HG03342 (cell line): ENCODE results near the gene PRKACB.
"Not testable (repeated sequence)": the region's sequence is repeated elsewhere in the genome, so short reads cannot be mapped to it uniquely, and the experiment has no call there.

Source experiments
- ATAC-seq: cut with Tn5 transposase; IDR thresholded peaks from one replicate; pipeline ENCODE4 v1.9.1; 2021; ENCODE audit warnings: mild to moderate bottlenecking, moderate library complexity; ENCODE audit not compliant: unreplicated experiment

The PRKACB gene

DNA sequence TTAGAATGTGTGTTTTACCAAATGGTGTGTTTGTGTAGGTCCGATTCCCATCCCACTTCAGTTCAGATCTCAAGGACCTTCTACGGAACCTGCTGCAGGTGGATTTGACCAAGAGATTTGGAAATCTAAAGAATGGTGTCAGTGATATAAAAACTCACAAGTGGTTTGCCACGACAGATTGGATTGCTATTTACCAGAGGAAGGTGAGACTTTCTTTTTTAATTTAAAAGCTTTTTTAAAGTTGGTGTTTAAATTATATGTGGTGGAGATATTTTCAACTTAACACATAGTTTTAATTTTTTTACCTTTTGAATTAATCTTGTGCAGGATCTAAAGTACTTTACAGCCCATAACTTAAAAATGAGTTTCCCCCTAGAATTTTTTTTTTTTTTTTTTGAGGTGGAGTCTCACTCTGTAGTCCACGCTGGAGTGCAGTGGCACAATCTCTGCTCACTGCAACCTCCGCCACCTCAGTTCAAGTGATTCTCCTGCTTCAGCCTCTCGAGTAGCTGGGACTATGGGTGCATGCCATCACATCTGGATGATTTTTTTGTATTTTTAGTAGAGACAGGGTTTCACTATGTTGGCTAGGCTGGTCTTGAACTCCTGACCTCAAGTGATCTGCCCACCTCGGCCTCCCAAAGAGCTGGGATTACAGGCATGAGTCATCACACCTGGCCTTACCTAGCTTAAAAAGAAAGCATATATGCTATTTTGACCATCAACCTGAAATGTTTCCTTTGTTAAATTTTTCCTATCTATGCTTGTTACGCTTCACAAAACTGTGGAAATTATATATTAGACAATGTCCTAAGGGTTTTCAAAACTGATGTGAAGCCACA lies 70.3 kb downstream of the PRKACB start:
- no peak for ATAC-seq

DNA sequence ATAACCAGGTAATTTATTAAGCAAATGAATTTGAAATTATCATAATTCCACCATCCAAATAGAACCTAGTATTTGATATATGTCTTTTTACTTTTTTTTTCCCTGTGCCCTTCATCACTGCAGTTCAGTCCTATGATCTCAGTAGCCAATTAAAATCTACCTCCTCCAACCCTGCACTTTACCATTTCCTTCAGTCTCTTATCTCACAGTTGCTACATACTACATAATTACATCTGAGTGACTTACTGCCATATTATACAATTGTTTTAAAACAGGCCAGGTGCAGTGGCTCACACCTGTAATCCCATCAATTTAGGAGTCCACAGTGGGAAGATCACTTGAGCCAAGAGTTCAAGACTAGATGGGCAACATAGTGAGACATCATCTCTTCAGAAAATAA lies 73.2 kb downstream of the PRKACB start:
- ATAC-seq: no peak

DNA sequence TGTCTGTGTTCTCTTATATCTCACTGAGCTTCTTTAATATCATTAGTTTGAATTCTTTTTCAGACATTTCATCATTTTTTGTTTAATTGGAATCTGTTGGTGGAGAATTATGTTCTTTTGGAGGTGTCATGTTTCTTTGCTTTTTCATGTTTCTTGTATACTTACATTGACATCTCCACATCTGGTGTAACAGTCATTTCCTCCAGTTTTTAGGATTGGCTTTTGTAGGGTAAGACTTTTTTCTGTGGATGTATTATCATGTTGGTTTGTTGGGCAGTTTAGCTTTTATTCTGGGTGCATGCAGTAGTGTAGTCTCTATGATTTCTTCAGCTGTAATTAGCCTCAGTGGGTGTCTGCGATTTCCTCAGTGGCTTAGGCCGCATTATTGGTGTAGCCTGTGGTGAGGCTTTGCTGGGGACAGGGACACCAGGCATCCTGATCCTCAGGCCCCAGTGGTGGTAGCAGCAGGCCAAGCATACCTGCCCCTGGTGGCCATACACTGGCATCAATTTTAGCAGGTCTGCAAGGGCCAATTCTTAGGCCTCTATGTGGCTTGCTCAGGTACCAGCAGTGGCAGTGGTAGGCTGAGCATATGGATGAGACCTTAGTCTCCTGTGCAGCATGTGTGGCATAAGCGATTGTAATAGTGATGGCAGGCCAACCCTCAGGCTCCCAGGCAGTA lies 79.8 kb downstream of the PRKACB start:
- no peak for ATAC-seq

DNA sequence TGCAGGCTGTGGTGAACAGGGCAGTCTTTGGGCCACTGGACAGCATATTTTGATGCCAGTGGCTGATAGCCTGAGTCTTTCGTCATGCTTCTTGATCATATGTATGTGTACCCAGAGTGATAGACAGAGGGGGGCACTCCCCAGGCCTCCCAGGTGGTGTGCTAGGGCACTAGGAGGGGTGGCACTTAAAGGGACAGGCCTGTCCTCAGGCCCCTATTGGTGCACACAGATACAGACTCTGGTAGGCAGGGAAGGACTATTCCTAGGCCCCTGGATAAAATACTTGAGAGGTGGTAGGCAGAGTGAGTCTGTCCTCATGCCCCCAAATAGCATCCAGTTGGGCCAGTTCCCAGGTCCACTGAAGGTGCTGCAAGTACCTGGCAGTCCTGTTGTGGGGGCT lies 80.8 kb downstream of the PRKACB start:
- no peak for ATAC-seq

DNA sequence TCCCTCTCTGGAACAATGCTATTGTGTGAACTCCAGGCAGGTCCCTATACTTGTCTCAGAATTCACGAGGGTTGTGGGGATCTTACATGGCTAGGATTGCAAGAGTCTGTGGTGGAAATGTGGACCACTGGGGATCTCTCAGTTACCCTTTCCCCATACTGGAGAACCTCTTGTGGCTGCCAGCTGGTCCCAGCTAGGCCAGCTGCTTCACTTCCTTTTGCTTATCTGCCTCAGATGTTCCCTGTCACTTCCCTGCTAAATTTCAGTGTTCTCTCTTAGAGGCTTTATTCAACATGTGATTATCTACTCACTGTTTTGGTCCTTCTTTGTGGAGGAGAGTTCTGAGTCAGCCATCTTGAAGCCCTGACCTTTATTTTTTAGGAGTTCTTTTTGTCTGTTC lies 81.6 kb downstream of the PRKACB start:
- no peak for ATAC-seq

DNA sequence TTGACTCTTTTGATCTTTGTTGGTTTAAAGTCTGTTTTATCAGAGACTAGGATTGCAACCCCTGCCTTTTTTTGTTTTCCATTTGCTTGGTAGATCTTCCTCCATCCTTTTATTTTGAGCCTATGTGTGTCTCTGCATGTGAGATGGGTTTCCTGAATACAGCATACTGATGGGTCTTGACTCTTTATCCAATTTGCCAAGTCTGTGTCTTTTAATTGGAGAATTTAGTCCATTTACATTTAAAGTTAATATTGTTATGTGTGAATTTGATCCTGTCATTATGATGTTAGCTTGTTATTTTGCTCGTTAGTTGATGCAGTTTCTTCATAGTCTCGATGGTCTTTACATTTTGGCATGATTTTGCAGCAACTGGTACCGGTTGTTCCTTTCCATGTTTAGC lies 88.6 kb downstream of the PRKACB start:
- ATAC-seq: not testable (repeated sequence)

DNA sequence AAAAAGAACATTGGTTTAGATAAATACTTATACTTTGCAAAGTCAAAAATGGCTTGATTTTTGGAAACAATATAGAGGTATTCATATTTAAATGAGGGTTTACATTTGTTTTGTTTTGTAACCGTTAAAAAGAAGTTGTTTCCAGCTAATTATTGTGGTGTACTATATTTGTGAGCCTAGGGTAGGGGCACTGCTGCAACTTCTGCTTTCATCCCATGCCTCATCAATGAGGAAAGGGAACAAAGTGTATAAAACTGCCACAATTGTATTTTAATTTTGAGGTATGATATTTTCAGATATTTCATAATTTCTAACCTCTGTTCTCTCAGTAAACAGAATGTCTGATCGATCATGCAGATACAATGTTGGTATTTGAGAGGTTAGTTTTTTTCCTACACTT lies 92.2 kb downstream of the PRKACB start:
- ATAC-seq: no peak

DNA sequence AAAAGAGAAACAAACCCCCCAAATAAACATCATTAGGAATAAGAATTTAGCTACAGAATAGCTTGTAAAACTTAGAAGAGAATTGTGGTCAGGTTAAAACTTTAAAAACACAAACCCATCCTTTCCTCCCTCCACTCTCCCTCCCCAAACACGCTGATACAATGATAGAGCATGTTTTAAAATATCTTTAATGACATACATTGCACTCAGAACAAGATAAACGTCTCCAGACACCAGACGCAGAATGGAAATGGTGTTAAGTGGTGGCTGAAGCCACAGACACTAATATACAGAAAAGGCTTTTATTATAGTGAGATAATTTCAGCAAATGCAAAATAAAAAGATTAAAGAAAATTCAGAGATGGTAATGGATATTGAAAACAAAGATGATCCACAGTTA lies 98.6 kb downstream of the PRKACB start:
- ATAC-seq: no peak

DNA sequence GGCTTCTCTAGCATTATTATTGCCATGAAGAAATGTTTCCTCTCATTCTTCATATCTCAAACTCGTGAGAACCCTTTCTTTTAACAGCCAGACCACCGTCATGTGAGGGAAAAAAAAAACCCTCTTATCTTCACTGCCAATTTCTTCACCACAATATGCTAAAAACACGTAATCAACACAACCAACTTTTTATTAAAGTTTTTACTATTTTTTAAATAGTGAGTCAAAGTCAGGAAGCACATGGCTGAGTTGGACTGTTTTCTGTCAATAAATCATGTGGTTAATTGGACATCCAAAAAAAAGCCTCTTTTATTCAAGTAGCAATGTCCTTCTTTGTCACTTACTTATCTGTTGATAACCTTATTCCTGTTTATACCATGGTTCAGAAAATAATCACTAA lies 101.5 kb downstream of the PRKACB start:
- no peak for ATAC-seq

DNA sequence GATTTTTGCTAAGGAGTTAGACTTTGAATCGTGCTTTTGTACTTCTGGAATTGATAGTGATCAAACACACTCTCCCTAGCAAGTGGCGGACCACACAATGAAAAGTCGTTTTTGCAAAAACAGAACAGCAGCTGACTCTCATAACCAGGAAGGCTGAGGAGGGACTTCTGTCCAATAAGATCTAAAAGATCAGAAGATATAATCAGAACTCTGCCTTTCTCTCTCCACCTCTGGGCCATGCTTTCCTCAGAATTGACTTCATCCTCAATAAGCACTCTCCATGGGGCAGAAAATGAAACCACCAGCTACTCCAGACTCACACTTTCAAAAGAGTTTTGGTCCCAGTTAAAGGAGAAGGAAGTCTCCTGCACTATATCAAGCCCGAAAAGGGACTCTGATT lies 102.1 kb downstream of the PRKACB start:
- no peak for ATAC-seq

DNA sequence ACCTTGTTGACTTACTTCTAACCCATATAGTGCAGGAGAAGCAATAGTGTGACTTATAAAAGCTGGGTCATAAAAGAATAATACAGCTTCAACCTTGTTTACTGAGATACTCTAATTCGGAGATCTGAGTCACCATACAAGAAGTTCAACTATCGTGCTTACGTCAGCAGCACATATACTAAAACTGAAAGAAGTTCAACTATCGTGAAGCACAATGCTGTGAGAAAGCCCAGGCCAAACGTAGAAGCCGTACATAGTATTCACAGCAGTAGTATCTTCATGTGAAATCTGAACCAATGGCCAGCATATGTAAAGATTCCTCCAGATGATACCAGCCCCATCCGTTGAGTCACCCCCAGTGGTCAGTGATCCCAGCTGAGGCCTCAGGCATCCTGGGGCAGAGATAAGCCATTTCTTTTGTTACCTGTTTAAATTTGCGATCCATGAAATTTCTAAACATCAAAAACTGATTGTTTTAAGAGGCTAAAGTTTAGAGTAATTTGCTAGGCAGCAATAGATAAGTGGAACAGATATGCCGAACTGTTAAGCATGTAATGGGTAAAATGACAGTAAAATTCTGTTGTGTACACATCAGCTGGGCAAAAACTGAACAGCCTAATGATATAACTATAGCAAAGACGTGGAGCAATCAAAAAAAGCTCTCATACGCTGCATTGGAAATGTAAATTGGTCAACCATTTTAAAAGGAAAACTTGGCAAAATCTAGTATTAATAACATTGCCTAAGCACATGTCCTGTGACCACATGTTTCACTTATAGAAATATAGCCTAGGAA lies 103.6 kb downstream of the PRKACB start:
- ATAC-seq: no peak

DNA sequence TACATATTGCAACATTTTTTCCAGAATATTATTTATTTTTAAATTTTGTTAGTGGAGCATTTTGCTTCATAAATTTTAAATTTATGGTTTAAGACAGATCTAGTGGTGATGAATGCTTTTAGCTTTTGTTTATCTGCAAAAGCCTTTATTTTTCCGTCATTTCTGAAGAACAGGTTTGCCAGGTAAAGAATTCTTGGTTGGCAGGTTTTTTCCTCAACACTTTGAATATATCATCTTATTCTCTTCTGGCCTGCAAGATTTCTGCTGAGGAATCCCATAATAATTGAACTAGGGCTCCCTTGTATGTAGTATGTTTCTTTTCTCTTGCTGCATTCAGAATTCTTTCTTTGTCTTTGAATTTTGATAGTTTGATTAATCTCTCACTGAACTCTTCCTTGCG lies 106.6 kb downstream of the PRKACB start:
- no peak for ATAC-seq

DNA sequence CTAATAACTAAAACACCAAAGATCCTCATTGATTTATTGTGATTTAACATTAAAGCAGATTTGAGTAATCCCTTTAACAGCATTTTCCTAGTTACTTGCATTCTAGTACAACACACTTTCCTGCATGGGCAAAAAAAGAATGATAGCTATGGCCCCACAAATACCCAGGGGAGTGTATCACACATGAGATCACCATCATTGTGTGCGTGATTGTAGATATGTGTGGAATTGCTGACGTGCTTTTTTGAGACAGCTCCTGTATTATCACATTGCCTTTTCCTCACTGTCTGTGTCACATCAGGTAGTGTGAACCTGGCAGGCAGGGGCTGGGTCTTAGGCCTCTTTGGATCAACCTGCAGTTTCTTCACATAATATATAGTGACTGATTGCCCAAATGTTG lies 109.0 kb downstream of the PRKACB start:
- ATAC-seq: no peak

DNA sequence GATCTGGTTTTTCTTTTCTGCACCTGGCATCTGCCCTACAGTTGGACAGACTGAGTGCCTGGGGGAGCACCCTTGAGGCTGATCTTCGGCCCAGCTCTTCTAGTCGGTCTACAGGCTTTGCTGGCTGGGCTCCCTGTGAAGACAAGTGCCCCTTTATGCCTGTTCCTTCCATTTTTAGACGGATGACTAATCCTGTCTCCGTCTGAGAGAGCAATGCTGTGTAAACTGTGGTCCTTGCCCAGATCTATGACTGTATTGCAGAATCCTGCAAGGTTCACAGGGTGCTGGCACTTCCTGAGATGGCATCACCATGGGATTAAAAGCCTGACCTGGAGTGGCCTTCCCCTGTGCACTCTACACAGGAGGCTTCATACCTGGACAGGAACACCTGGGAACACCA lies 109.8 kb downstream of the PRKACB start:
- ATAC-seq: no peak

DNA sequence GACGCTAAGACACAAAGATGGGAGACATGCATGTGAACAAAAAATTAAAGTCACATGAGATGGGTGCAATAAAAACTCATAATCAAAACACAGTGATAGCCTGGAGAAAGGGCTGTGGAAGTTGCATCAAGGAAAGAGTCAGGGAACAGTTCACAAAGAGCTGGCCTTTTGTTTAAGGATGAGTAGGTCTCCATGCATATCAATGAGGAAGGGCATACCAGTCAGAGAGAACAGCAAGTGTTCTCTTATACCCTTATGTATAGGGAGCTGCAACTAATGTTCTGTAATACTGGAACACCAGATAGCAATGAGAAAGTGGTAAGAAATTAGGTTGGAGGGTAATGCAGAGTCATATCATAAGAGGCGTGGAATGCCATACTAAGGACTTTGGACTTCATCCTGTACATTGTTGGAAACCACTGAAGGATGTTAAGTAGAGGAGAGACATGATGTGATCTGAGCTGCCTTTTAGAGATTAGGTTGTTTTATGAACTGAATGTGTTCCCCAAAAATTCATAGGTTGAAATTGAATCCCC lies 110.7 kb downstream of the PRKACB start:
- no peak for ATAC-seq

DNA sequence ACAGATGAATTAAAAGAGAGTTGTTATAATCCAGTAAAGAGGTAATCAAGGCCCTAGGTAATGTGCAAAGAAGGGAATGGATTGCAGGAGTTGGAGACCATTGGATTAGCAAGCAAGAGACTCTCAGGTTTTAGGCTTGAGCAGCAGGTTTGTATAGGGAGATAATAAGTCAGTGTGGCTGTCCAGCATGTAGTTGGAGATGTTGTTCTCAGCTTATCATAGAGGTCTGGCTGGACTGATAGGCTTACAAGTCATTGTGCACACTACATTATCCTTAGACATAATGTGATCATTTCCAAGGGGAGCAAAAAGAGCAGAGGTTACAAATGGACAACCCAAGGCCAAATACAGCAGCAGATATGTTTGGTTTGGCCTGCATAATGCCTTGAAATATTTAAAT lies 111.5 kb downstream of the PRKACB start:
- ATAC-seq: no peak

DNA sequence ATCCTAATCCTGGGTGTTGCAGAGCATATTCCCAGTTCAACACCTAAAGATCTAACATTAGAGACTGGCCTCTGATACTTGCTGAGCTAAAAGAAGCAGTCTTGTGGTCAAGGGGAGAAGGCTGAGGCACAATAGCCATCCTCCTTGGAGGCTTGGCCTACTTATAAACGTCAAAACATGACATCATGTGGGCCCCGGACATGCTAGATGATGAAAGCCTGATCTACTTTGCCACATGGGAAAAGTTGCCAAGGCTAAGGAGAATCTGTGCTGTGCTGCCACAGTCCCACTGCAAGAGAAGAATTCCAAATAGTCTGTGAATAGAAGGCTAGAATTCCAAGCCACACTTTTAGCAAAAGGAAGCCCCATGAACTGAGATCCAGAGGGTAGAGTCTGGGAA lies 113.5 kb downstream of the PRKACB start:
- ATAC-seq: no peak

DNA sequence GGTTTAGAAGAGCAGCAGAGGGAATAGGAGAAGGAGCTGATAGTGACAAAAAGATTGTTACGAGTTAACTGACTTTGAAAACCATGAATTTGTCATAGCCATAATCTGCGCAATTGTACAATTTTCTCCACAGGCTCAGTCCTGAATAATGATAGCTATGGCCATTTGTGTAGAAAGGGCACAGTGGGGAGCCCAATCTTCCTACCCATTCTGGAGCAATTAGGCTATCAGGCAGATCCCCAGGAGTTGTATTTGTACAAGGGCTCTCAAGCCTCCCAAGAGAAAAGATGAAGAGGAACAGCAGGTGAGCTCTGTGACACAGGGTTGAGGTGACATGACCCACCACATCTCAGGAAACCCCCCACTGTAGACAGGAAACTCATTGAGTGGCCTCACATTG lies 115.3 kb downstream of the PRKACB start:
- no peak for ATAC-seq

DNA sequence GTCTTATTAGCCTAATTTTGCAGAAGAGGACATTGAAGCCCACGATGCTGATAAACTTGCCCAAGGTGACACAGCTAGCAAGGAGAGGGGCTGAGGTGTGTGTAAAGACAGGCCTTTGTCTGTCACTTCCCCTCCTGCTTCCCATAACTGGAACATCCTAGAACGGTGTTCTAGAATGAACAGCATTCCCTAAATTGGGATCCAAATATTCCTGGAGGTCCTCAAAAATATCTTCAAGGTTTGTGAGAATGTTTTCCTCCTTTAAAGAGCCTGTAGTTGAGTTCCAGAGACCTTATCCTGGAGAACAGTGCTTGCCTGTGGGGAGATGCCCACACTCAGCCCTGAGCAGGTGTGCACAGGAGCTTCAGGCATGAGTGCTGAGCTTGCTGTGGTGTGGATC lies 115.9 kb downstream of the PRKACB start:
- no peak for ATAC-seq

DNA sequence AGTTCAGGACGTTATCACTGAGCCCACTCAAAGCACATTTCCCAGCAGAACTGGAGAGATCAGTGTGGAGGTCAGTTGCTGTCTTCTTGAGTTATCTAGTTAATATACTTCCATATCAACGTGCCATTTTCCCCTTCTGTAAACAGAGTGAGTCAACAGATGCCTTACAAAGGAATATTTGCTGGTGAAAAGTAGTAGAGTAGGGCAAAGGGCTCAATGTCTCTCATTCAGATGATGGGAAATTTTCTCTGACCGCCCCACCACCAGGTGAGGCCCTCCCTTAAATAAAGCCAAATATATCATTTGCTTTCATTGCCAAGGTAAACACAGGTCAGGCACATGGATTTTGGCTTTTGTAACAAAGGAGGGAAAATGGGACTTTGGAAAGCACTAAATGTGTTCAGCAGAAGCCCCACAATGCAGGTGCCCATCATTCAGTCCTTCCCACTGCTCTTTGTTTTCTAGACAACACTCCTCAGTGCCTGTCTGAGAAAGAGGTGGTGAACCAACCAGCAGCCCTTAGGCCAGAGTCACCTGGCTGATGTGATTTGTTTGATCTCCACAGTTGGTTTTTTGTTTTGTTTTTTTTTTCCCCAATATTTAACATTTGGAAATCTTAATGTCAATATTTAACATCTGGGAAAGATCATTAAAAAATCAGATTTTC lies 116.9 kb downstream of the PRKACB start:
- ATAC-seq: no peak

DNA sequence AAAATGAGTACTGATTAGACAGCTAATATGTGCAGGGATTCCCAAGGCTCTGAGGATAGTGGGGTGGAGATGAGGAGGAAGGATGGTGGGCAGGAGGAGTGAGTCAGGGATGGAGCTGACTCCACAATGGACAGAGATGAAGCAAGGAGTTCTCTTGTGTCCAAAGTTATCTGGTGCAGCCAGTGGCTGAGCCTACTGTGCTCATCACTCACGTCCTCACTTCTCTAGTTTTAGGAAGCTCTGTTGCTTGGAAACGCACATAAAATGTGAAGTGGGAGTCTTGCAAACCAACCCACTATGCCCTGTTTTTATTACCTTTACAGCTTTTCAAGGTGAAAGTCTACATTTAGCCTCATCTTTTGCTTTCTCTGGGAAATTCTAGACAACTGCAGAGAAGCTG lies 120.9 kb downstream of the PRKACB start:
- no peak for ATAC-seq
